HL-60 (cell line): ENCODE measurements around the gene SLC12A1.

ENCODE experiments used
- DNase-seq, 2 experiments: peaks; one replicate each; pipeline ENCODE4 v3.0.0-alpha.2; 2010 to 2020; ENCODE audit warnings: low read depth in 1 of 2, low spot score in 1 of 2
- H3K27ac ChIP-seq: fragments of 250-450 bp; sonication (Bioruptor Pico); replicated peaks from 2 replicates; pipeline ENCODE4 v1.5.1; 2020; ENCODE audit warnings: mild to moderate bottlenecking, moderate library complexity
- H3K27me3 ChIP-seq: fragments of 250-450 bp; sonication (Bioruptor Pico); 2 replicates; pipeline ENCODE4 v1.5.1; 2021; ENCODE audit warnings: mild to moderate bottlenecking, moderate library complexity; ENCODE audit not compliant: insufficient read depth, poor library complexity, severe bottlenecking
- H3K4me3 ChIP-seq: replicated peaks from 2 replicates; pipeline ENCODE4 v1.5.1; 2011; ENCODE audit warnings: mild to moderate bottlenecking, control low read depth, low read length; ENCODE audit not compliant: insufficient read depth
- CTCF ChIP-seq: IDR thresholded peaks from one replicate; pipeline ENCODE4 v1.5.1; 2011; ENCODE audit warnings: low read length, control low read depth, inconsistent platforms; ENCODE audit not compliant: insufficient read depth
- GABPA ChIP-seq: IDR thresholded peaks from 2 replicates; pipeline ENCODE4 v1.6.1; 2012; ENCODE audit warnings: low read depth
- POLR2AphosphoS5 ChIP-seq: IDR thresholded peaks from 2 replicates; pipeline ENCODE4 v1.6.1; 2012; ENCODE audit warnings: low read depth
- REST ChIP-seq: IDR thresholded peaks from 2 replicates; pipeline ENCODE4 v1.6.1; 2012; ENCODE audit warnings: low read depth; ENCODE audit not compliant: insufficient replicate concordance
- SPI1 ChIP-seq: IDR thresholded peaks from 2 replicates; pipeline ENCODE4 v1.6.1; 2012; ENCODE audit warnings: low read depth, mild to moderate bottlenecking, borderline replicate concordance

SLC12A1 gene

GRCh38 chr15:48242535-48242934 lies 36.4 kb downstream of the SLC12A1 start:
- H3K27ac ChIP-seq: no peak overlapping the region
- DNase-seq: no peak
- TF ChIP-seq CTCF (no peak), GABPA (no peak), SPI1 (no peak)
- no peaks in the 10 kb centered on the region for H3K27me3 ChIP-seq
- no peak overlapping the region for H3K4me3 ChIP-seq

GRCh38 chr15:48244921-48245320 lies 38.8 kb downstream of the SLC12A1 start:
- no peaks in the 10 kb centered on the region for H3K27me3 ChIP-seq
- TF ChIP-seq POLR2AphosphoS5 (no peak), GABPA (no peak), CTCF (no peak), SPI1 (no peak), REST (no peak)
- no peak overlapping the region for H3K27ac ChIP-seq
- H3K4me3 ChIP-seq: no peak overlapping the region
- no peak for DNase-seq

- DNase-seq: no peak
- H3K27ac ChIP-seq: no peak overlapping the region
- H3K4me3 ChIP-seq: no peak overlapping the region
- TF ChIP-seq POLR2AphosphoS5: no peak
- TF ChIP-seq CTCF: no peak
- TF ChIP-seq REST: no peak
- TF ChIP-seq SPI1: no peak
- no peak for TF ChIP-seq GABPA
- H3K27me3 ChIP-seq: no peaks in the 10 kb centered on the region
These were observed 42.3 kb downstream of the SLC12A1 start for GRCh38 chr15:48248414-48248813.

- peak; percentile 28 to 35 for DNase-seq
- TF ChIP-seq REST: no peak
- peak; percentile 34 for TF ChIP-seq CTCF
These were observed 44.6 kb downstream of the SLC12A1 start for GRCh38 chr15:48250640-48251076.

More at GRCh38 chr15:48250640-48251076, 44.6 kb downstream of the SLC12A1 start:
- Histone ChIP-seq H3K27me3 (no peaks in the 10 kb centered on the region), H3K27ac (no peak overlapping the region), H3K4me3 (no peak overlapping the region)
